Measurements from ENCODE around the gene WDR43.

GRCh38 chr2:28997237-28997846 is 102.9 kb downstream of the WDR43 start:
- TF ChIP-seq CTCF (IDR thresholded peaks at IDR 0.05; ENCODE audit: low read depth, low read length) (no peak), POLR2A (IDR thresholded peaks at IDR 0.05; ENCODE audit: extremely low read depth, insufficient read length) (no peak)

All from NB4 (cell line).